UCSD-AML1 (cell line): Measurements from ENCODE around the gene KNDC1.

Experiments used
- DNase-seq: peaks from one replicate; lab custom pipeline; 2025; ENCODE audit not compliant: unreplicated experiment; lab: John Stamatoyannopoulos, UW

Gene KNDC1

GRCh38 chr10:133177380-133178157 is 17.6 kb downstream of the KNDC1 start:
- no peak for DNase-seq

- no peak for DNase-seq
Observed at GRCh38 chr10:133178357-133179127, 18.5 kb downstream of the KNDC1 start.

- no peak for DNase-seq
Observed at GRCh38 chr10:133179128-133179520, 19.1 kb downstream of the KNDC1 start.

GRCh38 chr10:133179651-133180050 is 19.6 kb downstream of the KNDC1 start:
- no peak for DNase-seq

DNA sequence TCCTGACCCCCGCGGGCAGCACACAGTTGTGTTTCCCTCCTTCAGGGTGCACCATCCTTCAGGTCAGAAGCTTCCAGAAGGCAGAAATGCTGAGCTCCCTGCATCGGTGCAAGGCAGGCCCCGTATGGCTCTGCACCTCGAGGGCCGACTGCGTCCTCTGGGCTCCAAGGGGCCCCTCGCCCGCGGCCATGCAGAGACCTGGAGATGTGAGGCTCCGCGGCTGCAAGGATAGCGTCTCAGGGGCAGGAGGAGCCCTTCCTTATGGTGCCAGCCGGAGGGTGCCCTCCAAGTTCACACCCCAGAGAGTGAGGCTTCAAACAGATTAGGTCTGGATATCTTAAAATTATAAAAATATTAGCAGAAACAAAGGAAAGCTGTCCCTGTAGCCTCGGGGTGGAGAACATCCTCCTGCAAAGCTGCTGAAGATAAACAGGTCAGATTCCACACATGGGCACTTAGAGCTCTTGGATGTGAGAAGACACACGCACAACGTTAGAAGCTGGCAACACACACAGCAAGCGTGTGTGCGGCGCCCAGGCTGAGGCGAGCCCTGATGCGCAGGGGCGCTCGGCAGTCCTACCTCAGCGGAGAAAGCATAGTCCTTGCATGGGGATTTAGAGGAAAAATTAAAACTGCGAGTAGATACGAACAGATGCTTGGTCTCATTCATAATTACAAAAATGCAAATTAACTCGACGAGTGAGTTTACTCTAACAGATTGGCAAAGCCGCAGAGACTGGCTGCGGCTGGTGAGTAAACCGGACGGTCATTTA is 20.4 kb downstream of the KNDC1 start:
- no peak for DNase-seq

- DNase-seq, result no peak
Observed at GRCh38 chr10:133180965-133181639, 21.1 kb downstream of the KNDC1 start.

GRCh38 chr10:133182190-133182589 is 22.2 kb downstream of the KNDC1 start:
- no peak for DNase-seq

- DNase-seq, result no peak
Observed at GRCh38 chr10:133182791-133183645, 23.0 kb downstream of the KNDC1 start.

DNA sequence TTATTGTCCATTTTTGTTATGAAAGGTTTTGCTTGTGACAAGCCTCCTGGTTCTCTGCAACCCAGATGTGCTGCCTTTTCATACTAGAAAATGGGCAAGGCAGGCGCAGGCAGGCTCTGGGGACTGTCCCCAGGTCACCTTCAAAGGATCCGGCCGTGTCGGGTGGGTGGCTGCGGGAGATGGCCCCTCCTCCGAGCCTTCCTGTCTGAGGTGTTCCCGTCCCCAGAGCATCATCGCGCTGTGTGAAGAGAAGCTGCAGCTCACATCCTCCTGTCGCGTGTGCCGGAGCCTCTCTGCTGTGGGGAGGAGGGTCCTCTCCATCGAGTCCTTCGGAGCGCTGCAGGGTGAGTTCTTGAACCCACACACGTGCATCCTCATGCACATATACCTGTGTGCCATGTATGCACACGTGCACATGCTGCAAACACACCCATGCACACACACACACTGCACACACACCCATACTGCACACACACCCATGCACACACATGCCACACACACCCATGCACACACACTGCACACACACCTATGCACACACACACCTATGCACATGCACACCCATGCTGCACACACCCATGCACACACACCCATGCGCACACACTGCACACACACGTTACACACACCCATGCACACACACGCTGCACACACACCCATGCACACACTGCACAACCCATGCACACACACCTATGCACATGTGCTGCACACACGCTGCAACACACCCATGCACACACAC is 23.8 kb downstream of the KNDC1 start:
- no peak for DNase-seq

GRCh38 chr10:133184591-133185244 is 24.7 kb downstream of the KNDC1 start:
- DNase-seq, result no peak

DNA sequence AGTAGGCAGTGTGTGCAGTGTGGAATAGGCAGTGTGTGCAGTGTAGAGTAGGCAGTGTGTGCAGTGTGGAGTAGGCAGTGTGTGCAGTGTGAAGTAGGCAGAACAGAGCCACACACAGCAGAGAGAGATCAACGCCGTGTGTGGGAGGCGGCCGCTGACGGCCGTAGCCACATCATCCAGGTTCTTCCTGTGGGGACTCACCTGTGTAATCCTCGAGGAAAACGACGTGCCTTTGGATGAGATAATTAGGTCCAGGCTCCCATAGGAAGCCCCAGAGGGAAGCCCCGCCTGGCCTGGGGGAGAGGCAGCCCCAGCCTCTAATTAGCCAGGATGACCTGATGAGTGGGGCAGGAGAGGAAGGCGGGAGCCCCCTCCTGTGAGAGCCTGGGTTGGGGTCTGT is 25.4 kb downstream of the KNDC1 start:
- DNase-seq, result no peak

- no peak for DNase-seq
Observed at GRCh38 chr10:133185916-133186315, 25.9 kb downstream of the KNDC1 start.

GRCh38 chr10:133186416-133187090 is 26.5 kb downstream of the KNDC1 start:
- no peak for DNase-seq

- DNase-seq, result no peak
Observed at GRCh38 chr10:133187091-133187905, 27.3 kb downstream of the KNDC1 start.

DNA sequence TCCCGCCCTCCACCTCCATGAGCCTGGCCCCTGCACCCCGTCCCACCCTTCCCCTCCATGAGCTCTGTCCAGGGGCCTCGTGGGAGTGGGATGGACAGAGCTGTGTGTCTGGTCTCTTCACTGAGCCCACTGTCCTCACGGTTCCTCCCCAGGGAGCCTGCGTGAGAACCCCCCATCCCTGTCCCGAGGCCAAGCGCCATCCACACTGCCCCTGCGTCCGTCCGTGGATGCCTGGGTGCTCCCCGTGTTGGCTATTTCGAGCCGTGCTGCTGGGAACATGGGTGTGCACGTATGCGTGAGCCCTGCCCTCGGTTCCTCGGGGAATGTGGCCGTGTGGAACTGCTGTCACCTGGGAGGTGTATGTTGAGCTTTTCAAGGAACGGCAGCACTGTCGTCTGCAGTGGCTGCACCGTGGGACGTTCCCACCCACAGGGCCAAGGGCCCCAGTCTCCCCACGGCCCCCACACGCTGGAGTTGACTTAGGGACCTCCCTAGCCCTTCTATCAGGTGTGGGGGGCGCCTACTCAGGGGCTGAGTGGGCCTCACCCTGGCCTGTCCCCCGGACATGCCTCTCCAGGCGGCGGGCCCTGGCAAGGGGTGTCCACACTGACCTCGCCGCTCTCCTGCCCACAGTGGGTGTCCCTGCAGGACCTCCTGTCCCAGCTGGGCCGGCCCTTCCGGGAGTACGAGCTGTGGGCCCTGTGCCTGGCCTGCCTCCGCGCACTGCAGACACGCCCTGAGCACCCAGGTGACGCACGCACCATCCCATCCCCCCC is 28.1 kb downstream of the KNDC1 start:
- DNase-seq, result no peak

DNA sequence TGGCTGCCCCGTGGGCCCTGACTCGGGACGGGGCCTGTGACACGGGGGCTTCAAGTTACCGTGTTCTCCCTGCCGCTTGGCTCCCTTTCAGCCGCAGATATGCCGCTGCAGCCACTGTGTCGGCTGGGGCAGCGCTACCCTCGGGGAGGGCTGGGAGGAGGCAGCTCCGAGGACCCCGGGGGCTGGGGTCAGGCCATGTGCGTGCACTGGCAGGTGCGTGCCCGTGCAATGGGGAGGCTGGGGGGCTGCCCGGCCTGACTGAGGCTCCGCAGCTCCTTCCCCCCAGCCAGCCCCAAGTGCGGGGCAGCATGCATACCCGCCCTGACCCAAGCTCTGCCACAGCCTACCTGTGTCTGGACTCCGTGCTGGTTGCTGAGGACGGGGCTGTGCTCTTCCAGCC is 29.2 kb downstream of the KNDC1 start:
- DNase-seq, result no peak

DNA sequence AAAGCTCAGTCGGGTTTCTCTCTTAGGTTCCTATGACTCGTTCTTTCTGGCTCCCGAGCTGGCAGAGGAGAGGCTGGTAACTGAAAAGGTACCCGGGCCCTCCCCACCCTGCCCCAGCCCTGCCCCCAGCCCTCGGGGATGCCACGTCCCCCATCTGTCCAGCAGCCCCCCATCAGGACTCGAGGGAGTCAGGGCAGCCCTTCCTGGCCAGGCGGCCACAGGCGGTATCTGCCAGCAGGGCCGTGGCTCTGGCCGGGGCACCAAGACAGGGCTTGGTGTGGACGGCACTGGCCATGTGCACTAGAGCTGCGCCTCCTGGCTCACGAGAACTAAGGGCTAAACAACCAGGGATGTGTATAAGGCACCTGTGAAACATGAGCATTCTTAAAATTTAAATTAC is 29.7 kb downstream of the KNDC1 start:
- DNase-seq, result no peak
